GM12878 (cell line): ENCODE data around the gene SLC4A2. TPM values are rescaled to one million over a fixed set of nuclear protein-coding genes. Genes with fewer than 3 reads are reported as not detected.

ENCODE experiments used
- ATAC-seq: fragments of 200-7000 bp; cut with Tn5 transposase; 3 replicates; pipeline ENCODE4 v1.9.1; 2020; ENCODE audit warnings: mild to moderate bottlenecking, moderate library complexity
- BruUV-seq: library from RNA; stranded (reverse); fragments of 400-500 nt; replicated peaks from 2 replicates; lab custom pipeline; 2021; lab: Mats Ljungman, UMichigan
- CTCF ChIA-PET: fragments of 300-600 bp; sonication (Branson Sonifier 250); formaldehyde crosslinking; extraction: SDS; loops from one replicate; lab custom pipeline; 2021; ENCODE audit warnings: inconsistent platforms; lab: Yijun Ruan, JAX
- POLR2A ChIA-PET: fragments of 350-600 bp; formaldehyde crosslinking; extraction: SDS; loops from one replicate; lab custom pipeline; 2021; ENCODE audit warnings: inconsistent platforms; lab: Charles Lee
- RAD21 ChIA-PET: fragments of 300-600 bp; sonication (Branson Sonifier 250); formaldehyde crosslinking; loops from one replicate; lab custom pipeline; 2023; ENCODE audit warnings: antibody characterized with exemption; ENCODE audit not compliant: unreplicated experiment; lab: Charles Lee
- SMC1A ChIA-PET: fragments of 300-600 bp; sonication (Branson Sonifier 250); formaldehyde crosslinking; loops from one replicate; lab custom pipeline; 2023; ENCODE audit not compliant: unreplicated experiment, uncharacterized antibody; lab: Charles Lee
- DNase-seq: peaks from one replicate; pipeline ENCODE4 v3.0.0-alpha.2; 2011; ENCODE audit warnings: low read depth, low spot score
- FAIRE-seq: peaks from 3 replicates; lab custom pipeline; 2011; peaks lifted over from hg19 to GRCh38; lab: Jason Lieb, UNC
- H2AFZ ChIP-seq: 2 replicates; pipeline ENCODE4 v1.6.0; 2011; ENCODE audit warnings: low read depth, low read length, control low read depth; ENCODE audit not compliant: control insufficient read depth
- H3K27ac ChIP-seq: 2 replicates; pipeline ENCODE4 v1.5.1; 2011; ENCODE audit warnings: control low read depth; ENCODE audit not compliant: control insufficient read depth, insufficient read depth
- H3K27me3 ChIP-seq, 2 experiments: replicated peaks in 1 of 2; 2 replicates each; pipeline versions ENCODE4 v1.6.0 to v1.6.1; 2011; ENCODE audit warnings: low read length in 1 of 2; ENCODE audit not compliant: control insufficient read depth in 2 of 2, insufficient read depth in 2 of 2
- H3K36me3 ChIP-seq, 2 experiments: 2 replicates each; pipeline ENCODE4 v1.5.1; 2011; ENCODE audit warnings: low read length in 1 of 2; ENCODE audit not compliant: control insufficient read depth in 2 of 2, insufficient read depth in 2 of 2
- H3K4me1 ChIP-seq: 2 replicates; pipeline ENCODE4 v1.6.1; 2011; ENCODE audit warnings: mild to moderate bottlenecking, low read length, moderate library complexity, mixed read lengths; ENCODE audit not compliant: control insufficient read depth, insufficient read depth
- H3K4me2 ChIP-seq: 2 replicates; pipeline ENCODE4 v1.6.0; 2011; ENCODE audit warnings: control low read depth; ENCODE audit not compliant: control insufficient read depth, insufficient read depth
- H3K4me3 ChIP-seq: fragments of 200-600 bp; sonication (generic); 2 replicates; pipeline ENCODE4 v1.5.1; 2016
- H3K79me2 ChIP-seq: 2 replicates; pipeline ENCODE4 v1.6.0; 2011; ENCODE audit warnings: low read length; ENCODE audit not compliant: control insufficient read depth, insufficient read depth
- H3K9ac ChIP-seq: 2 replicates; pipeline ENCODE4 v1.8.0; 2011; ENCODE audit warnings: low read length, control low read depth, mixed read lengths; ENCODE audit not compliant: control insufficient read depth, insufficient read depth
- H3K9me3 ChIP-seq: replicated peaks from 3 replicates; pipeline ENCODE4 v1.5.1; 2011; ENCODE audit warnings: mild to moderate bottlenecking, low read length; ENCODE audit not compliant: control insufficient read depth, insufficient read depth
- H4K20me1 ChIP-seq: 2 replicates; pipeline ENCODE4 v1.6.0; 2011; ENCODE audit not compliant: control insufficient read depth, insufficient read depth
- BMI1 ChIP-seq: fragments of 450-650 bp; IDR thresholded peaks from 2 replicates; pipeline ENCODE4 v1.6.1; 2016; ENCODE audit warnings: mild to moderate bottlenecking, moderate library complexity, borderline replicate concordance
- FOS ChIP-seq: IDR thresholded peaks from 3 replicates; pipeline ENCODE4 v1.6.1; 2011; ENCODE audit warnings: borderline replicate concordance; ENCODE audit not compliant: insufficient read length; ENCODE audit errors: extremely low read depth
- HDAC2 ChIP-seq: fragments of 200-600 bp; sonication (generic); IDR thresholded peaks from 2 replicates; pipeline ENCODE4 v1.6.1; 2017
- HDGF ChIP-seq: fragments of 450-650 bp; IDR thresholded peaks from 2 replicates; pipeline ENCODE4 v1.6.1; 2016; ENCODE audit warnings: antibody characterized with exemption
- PAX8 ChIP-seq: fragments of 450-650 bp; IDR thresholded peaks from 2 replicates; pipeline ENCODE4 v1.6.1; 2017; ENCODE audit warnings: mild to moderate bottlenecking, moderate library complexity
- POLR2A ChIP-seq: IDR thresholded peaks from 2 replicates; pipeline ENCODE4 v1.6.1; 2011; ENCODE audit warnings: low read depth, mild to moderate bottlenecking, low read length
- WGBS: methylation state at CpG from one replicate; pipeline ENCODE4 v1.1.6; 2016; ENCODE audit warnings: low lambda C conversion rate; ENCODE audit not compliant: insufficient replicate concordance, insufficient coverage; ENCODE audit errors: missing lambda C conversion rate; 5-methylcytosine and 5-hydroxymethylcytosine counted together
- in situ Hi-C: fragments of 300-500 bp; cut with MboI; formaldehyde crosslinking; loops from 9 replicates; pipeline ENCODE4 v1.14.3; 2018; ENCODE audit warnings: mixed read lengths
- intact Hi-C: fragments of 100-400 bp; cut with micrococcal nuclease; formaldehyde crosslinking; loops from one replicate; pipeline ENCODE4 v1.14.2; 2022; ENCODE audit not compliant: unreplicated experiment
- polyA plus RNA-seq, 11 experiments: library from polyadenylated mRNA; depleted of rRNA in 4 of 11; unstranded in 6 of 11; stranded (reverse) in 5 of 11; fragments of >200 nt; fragmentation: Nextera tagmentation in 4 of 11; fragmentation: Illumina TruSeq in 1 of 11; extraction: Ambion mirVana in 4 of 11; extraction: Trizol in 1 of 11; gene quantifications; 1 replicate in 1 of 11; 2 replicates in 10 of 11; pipeline versions ENCODE4 v1.2.1 to v1.2.3, GENCODE V29; 2011 to 2016; ENCODE audit warnings: inconsistent platforms in 2 of 11, missing spikeins in 2 of 11, low read depth in 1 of 11
- total RNA-seq, 4 experiments: library from RNA; depleted of rRNA in 3 of 4; stranded (reverse); fragments of >200 nt in 3 of 4; fragmentation: Illumina TruSeq in 1 of 4; extraction: Trizol in 1 of 4; gene quantifications; 2 replicates each; pipeline versions ENCODE4 v1.2.1 to v1.2.3, GENCODE V29; 2013 to 2021
- TF ChIP-seq, protein P1 (sequence below): IDR thresholded peaks from 2 replicates; pipeline ENCODE4 v1.6.1; 2012; ENCODE audit warnings: improper control_type of control experiment, low read depth, low read length; ENCODE audit not compliant: insufficient replicate concordance
- TF ChIP-seq, protein P2 (sequence below): fragments of 450-650 bp; IDR thresholded peaks from 2 replicates; pipeline ENCODE4 v1.6.1; 2017; ENCODE audit warnings: low read depth, mild to moderate bottlenecking, moderate library complexity

The SLC4A2 gene
- total and polyA plus RNA-seq, 10 of the 15 experiments (the other 5 are each of a cell fraction or from before 2014, with no cell fraction given): 2.7 to 78.6 (median 30.1) TPM

- TF ChIP-seq, protein P1, sequence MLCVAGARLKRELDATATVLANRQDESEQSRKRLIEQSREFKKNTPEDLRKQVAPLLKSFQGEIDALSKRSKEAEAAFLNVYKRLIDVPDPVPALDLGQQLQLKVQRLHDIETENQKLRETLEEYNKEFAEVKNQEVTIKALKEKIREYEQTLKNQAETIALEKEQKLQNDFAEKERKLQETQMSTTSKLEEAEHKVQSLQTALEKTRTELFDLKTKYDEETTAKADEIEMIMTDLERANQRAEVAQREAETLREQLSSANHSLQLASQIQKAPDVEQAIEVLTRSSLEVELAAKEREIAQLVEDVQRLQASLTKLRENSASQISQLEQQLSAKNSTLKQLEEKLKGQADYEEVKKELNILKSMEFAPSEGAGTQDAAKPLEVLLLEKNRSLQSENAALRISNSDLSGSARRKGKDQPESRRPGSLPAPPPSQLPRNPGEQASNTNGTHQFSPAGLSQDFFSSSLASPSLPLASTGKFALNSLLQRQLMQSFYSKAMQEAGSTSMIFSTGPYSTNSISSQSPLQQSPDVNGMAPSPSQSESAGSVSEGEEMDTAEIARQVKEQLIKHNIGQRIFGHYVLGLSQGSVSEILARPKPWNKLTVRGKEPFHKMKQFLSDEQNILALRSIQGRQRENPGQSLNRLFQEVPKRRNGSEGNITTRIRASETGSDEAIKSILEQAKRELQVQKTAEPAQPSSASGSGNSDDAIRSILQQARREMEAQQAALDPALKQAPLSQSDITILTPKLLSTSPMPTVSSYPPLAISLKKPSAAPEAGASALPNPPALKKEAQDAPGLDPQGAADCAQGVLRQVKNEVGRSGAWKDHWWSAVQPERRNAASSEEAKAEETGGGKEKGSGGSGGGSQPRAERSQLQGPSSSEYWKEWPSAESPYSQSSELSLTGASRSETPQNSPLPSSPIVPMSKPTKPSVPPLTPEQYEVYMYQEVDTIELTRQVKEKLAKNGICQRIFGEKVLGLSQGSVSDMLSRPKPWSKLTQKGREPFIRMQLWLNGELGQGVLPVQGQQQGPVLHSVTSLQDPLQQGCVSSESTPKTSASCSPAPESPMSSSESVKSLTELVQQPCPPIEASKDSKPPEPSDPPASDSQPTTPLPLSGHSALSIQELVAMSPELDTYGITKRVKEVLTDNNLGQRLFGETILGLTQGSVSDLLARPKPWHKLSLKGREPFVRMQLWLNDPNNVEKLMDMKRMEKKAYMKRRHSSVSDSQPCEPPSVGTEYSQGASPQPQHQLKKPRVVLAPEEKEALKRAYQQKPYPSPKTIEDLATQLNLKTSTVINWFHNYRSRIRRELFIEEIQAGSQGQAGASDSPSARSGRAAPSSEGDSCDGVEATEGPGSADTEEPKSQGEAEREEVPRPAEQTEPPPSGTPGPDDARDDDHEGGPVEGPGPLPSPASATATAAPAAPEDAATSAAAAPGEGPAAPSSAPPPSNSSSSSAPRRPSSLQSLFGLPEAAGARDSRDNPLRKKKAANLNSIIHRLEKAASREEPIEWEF: no peak
- no peak for TF ChIP-seq PAX8
- TF ChIP-seq POLR2A: no peak
- no peak for TF ChIP-seq BMI1
- TF ChIP-seq FOS: no peak
- no peak for TF ChIP-seq HDAC2
Observed at GRCh38 chr7:151020231-151020630, 39.2 kb upstream of the SLC4A2 start (continued).

- DNase-seq: no peak
- intact Hi-C loops: no loop called here
- BruUV-seq: no TSS peak
- no peak overlapping the region for H3K4me2 ChIP-seq
- no peaks in the 10 kb centered on the region for H3K36me3 ChIP-seq
- H2AFZ ChIP-seq: no peak overlapping the region
- CTCF ChIA-PET: interaction anchor here (6.0 kb wide), 1 partner anchor 14 kb away, joined by 35 read pairs; no protein-coding TSS in a partner anchor
- 32% methylated on average over 10 of the region's 10 CpGs for WGBS
- peaks cover 8 to 10% of the 10 kb centered on the region in 2 experiments; a peak in 3 of 4 replicates for H3K27me3 ChIP-seq
- no peak for FAIRE-seq
- no peaks in the 10 kb centered on the region for H3K79me2 ChIP-seq
- RAD21 ChIA-PET: no interaction called here
- H3K9ac ChIP-seq: no peak overlapping the region
- H3K27ac ChIP-seq: no peak overlapping the region
- TF ChIP-seq HDGF: no peak
- TF ChIP-seq, protein P2, sequence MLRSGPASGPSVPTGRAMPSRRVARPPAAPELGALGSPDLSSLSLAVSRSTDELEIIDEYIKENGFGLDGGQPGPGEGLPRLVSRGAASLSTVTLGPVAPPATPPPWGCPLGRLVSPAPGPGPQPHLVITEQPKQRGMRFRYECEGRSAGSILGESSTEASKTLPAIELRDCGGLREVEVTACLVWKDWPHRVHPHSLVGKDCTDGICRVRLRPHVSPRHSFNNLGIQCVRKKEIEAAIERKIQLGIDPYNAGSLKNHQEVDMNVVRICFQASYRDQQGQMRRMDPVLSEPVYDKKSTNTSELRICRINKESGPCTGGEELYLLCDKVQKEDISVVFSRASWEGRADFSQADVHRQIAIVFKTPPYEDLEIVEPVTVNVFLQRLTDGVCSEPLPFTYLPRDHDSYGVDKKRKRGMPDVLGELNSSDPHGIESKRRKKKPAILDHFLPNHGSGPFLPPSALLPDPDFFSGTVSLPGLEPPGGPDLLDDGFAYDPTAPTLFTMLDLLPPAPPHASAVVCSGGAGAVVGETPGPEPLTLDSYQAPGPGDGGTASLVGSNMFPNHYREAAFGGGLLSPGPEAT: no peak
- POLR2A ChIA-PET: no interaction called here
- H3K9me3 ChIP-seq: no peaks in the 10 kb centered on the region
- in situ Hi-C loops: no loop called here
- no peaks in the 10 kb centered on the region for H4K20me1 ChIP-seq
- no peak for ATAC-seq
- SMC1A ChIA-PET: no interaction called here
- H3K4me3 ChIP-seq: no peak overlapping the region
- peaks cover 2% of the 10 kb centered on the region; the same call in 1 of the 2 replicates for H3K4me1 ChIP-seq
Observed at GRCh38 chr7:151023232-151023631, 36.2 kb upstream of the SLC4A2 start.
